HG02571 (cell line): ENCODE results near the gene BMP15.

Experiments
- ATAC-seq: cut with Tn5 transposase; IDR thresholded peaks from one replicate; pipeline ENCODE4 v1.9.1; 2021; ENCODE audit warnings: mild to moderate bottlenecking, moderate library complexity; ENCODE audit not compliant: unreplicated experiment

BMP15 gene

DNA sequence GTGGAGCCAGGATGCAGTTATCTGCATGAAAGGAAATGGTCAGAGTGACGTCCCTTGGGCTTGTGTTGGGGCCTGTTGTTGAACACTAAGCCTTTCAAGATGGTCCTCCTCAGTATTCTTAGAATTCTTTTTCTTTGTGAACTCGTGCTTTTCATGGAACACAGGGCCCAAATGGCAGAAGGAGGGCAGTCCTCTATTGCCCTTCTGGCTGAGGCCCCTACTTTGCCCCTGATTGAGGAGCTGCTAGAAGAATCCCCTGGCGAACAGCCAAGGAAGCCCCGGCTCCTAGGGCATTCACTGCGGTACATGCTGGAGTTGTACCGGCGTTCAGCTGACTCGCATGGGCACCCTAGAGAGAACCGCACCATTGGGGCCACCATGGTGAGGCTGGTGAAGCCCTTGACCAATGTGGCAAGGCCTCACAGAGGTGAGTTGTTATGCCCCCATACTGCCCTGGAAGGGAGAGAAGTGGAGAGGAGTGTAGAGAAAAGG is at the start of gene BMP15:
Gene BMP15, plus strand, starts transcription at position 51 of the 492 bp plus-strand sequence. Its CDS starts 49 bp downstream, at position 100.
- no peak for ATAC-seq

DNA sequence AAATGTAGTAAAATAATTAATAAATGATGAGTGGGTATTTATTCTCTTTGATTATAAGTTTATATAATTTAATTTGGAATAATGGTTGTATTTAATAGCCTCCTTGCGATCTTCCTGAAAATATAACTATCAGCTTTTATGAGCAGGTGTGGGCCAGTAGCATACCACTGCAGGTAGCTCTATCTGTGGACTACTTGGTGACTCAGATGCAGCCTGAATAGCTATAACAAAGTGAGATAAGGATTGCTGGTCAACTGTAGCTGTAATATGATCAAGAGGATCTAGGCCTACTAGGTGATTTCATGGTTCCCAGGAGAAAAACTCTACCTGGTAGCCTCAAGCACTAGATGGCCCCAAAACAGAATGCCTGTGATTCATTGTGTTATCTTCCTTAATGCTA is 47.1 kb upstream of the BMP15 start:
- ATAC-seq, result no peak

DNA sequence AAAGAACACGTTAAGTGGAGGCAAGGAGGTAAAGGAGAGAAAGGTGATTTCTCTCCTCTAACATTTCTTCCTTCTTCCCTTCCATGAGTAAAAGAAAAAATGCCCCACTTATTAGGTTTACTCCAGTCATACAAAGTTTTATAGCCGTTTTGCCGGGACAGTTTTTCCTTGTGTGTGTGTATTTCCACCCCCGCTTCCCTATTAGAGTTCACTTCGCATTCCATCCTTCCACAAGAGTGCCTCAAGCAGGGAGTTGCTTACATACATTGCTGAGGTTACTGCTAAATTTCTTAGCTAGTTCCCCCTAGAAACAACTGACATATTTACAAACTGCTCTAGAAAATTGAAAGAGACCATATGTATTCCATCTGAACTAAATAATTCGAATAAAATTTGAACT is 45.2 kb upstream of the BMP15 start:
- ATAC-seq, result no peak

DNA sequence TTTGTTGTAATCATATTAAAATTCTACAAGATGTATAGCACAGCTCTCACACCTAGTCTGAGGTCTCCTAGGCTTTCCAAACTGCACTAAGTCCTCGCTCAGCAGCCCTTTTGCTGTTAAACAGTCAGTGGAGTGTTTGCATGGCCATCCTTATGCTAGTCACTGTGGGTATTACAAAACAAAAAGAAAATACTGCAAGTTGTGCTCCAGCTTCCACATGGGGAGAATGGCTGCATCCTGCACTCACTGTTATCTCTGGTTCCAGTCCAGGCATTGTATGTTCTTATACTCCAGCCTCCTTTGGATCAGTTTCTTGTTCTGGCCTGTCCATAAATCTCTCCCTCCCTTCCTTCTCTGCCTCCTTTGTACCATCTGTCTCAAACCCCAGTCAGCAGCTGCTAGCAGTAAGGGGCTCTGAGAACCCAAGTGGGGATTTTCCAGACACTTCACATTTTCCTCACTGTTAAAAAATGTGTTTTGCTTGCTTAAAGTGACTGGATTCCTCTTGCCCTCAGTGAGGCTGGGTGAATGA is 38.5 kb upstream of the BMP15 start:
- no peak for ATAC-seq

DNA sequence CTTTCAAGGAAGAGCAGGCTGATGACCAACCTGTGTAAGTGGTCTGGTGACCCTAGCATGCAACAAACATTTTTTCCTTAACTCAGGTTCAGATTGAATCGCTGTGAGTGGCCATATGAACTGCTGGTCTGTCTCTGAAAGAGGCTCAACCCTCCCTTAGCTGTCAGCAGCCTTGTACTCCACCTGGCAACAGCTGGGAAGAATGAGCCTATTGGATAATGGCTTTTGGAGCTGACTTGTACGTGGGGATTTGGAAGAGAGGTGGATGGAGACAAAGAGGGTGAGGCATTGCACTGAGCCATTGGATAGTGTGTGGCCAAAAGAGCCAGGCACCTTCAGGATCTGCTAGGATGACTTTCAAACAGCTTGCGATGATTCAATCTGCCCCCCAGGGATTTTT is 35.7 kb upstream of the BMP15 start:
- ATAC-seq, result no peak

DNA sequence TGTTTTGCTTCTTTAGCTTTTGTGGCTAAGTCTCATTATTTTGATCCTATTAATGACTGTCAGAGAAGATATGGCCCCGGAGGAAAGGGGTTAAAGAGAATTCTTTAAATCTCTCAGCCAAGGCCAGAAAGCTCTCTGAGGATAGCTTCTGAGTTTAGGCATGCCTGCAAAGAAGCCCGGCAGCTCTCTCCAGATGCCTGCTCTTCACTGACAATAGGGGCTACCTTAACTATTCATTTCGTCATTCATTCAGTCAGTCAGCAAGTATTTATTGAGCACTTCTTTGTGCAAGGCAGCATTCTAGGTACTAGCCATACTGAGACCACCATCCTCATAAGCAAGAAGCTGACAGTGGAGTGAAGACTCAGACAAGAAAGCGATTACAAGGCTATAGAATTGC is 34.0 kb upstream of the BMP15 start:
- ATAC-seq, result no peak

DNA sequence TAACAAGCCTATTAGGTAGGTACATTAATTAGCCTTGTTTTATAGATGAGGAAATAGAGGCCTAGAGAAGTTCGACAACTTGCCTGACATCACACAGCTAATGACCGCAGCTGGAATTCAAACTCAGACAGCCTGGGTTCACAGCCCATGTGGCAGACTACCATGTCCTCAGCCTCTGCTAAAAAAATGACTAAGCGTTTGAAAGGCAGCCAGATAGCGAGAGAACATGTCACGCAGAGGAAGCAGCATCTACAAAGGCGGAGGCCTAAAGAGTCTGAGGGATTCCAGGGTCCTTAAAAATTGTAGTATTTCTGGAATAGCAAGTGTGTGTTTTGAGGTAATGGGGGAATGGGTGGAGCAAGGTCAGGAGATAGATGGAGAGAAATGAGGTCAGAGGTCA is 33.2 kb upstream of the BMP15 start:
- ATAC-seq, result no peak

DNA sequence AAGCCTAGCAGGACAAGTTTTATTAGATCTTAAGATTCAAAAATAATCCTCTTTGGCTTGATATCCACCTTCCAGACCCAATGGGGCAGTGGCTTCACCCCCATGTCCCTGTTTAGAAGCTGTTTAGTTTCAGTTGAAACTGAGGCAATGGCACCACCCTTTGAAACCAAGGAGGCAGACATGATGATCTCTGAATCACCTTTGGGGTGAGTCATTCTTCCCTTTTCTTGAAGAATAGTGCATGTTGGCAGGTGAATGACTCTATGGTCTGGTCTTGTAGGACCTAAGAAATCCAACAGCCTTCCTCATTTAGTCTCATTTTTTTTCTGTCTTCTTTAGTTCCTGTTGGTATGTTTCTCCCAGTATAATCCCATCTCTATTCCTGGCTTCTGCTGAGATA is 29.5 kb upstream of the BMP15 start:
- no peak for ATAC-seq

DNA sequence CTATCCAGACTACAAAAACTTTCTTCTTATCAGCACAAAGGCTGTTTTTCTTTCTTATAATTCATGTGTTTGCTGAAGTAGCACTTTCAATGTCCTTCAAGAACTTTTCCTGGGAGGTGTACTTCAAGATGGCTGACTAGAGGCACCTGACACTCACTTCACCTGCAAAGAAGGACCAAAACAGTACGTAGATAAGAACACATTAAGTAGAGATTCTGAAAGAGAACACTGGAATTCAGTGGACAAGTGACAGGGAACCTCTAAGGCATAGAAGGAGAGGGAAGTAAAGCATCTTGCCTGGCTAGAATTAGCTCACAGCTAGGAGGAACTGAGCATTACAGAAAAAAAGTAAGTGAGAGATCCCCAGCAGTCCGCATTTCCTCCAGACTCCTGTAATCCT is 21.7 kb upstream of the BMP15 start:
- ATAC-seq, result no peak

DNA sequence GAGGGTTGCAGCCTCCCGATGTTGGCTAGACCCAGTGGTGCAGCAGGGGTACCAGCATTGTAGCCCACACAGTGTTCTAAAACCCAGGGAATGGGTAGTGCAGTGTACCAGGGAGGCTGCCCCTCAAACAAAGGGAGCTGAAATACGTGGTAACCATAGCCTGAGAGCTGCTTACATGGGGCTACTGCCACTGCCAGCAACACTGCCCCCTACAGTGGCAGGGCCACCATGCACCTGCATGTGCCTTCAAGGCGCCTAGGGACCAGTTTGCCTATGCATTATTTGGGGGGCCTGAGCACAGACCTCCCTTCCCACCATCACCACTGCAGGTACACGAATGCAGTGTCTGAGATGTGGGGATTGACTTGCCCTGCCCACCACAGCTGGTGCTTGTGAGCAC is 21.0 kb upstream of the BMP15 start:
- no peak for ATAC-seq

DNA sequence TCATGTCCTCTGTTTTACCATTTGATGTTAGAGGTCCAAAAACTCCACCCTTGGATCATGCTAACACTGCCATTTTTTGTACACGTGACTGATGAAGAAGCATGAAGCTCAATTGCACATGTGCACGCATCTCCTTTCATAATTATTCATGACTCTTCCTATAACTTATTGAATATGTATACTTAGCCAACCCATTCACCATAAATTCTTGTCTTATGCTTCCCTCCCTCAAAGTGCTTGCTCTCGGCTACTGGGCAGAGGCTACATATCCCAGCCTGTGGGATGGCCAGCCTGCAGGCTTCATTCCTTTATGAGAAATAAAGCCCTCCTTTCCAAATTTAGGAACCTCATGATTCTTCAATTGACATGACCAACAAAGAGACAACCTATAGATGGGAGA is 17.5 kb upstream of the BMP15 start:
- ATAC-seq, result no peak

DNA sequence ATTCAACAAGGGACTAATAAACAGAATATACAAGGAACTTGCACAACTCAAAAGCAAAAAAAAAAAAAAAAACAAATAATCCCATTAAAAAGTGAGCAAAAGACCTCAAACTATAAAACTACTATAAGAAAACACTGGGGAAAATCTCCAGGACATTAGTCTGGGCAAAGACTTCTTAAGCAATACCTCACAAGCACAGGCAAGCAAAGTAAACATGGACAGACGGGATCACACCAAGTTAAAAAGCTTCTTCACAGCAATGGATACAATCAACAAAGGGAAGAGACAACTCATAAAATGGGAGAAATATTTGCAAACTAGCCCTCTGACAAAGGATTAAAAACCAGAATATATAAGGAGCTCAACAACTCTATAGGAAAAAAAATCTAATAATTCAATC is 17.1 kb upstream of the BMP15 start:
- ATAC-seq, result no peak

DNA sequence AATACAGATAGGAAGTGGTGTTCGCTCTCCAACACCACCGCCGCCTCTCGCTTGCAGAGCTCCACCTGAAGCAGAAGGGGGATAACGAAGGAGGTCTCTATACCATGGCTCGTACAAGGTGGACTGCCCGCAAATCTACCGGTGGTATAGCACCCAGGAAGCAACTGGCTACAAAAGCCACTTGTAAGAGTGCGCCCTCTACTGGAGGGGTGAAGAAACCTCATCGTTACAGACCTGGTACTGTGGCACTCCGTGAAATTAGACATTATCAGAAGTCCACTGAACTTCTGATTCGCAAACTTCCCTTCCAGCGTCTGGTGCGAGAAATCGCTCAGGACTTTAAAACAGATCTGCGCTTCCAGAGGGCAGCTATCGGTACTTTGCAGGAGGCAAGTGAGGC is 5.2 kb upstream of the BMP15 start:
- no peak for ATAC-seq

DNA sequence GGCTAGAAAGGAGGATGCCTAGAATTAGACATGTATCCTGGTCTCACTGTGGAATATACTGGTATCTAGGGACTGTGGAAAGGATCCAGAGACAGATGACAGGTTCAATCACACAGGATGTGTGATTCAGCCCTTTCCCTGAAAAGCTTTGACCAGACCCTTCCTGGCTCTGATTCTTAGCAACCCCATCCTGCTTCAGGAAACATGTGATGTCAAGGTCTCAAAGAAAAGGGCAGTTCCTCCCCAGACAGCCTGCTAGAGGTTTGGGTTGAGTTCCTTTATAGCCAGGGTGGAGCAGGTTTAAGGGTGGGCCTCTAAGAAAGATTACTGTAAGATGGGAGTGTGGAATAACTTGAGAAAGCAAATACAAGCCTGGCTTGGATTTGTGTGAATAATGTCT is 3.0 kb downstream of the BMP15 start:
- no peak for ATAC-seq

DNA sequence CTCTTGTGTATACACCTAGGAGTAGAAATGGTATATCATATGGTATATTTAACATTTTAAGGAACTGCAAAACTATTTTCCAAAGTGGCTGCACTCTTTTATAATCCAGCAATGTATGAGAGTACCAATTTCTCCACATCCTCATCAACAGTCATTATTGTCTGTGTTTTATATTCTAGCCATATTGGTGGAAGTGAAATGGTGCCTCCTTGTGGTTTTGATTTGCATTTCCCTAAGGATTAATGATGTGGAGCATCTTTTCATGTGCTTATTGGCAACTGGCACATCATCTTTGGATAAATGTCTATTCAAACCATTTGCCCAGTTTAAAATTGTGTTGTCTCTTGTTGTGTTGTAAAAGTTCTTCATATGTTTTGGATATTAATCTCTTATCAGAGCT is 9.6 kb downstream of the BMP15 start:
- ATAC-seq, result no peak

DNA sequence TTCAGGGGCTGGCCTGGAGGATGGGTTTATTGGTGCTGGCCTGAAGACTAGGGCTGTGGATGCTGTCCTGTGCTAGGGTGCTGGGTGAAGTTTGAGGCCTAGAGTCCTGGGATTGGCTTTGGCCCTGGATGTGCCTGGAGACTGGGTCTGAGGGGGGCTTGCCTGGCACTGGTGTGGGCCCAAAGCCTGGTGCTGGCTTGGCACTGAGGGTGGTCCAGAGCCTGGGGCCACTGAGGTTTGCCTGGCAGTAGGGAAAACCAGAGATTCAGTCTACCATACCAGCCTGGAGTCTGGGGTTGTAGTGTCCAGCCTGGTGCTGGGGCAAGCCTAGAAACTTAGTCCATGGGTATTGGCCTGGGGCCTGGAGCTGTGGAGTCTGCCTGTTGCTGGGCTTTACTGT is 16.6 kb downstream of the BMP15 start:
- no peak for ATAC-seq

DNA sequence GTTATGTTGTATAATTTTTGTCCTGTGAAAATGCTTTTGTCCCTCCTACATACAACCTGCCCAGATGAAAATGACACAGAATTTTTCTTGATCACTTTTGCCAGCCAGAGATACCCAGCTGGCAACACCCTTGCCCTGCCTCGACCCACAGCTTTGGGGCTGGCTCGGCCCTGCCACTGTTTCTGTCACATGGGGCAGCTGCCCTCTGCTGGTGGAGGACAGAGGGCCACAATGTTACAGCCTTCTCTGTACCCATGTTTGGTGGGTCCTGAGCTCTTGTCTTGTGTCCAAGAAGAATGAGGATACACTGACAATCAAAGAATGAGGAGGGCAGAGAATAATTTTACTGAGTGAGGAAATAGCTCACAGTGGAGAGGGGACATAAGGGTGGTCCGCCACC is 31.1 kb downstream of the BMP15 start:
- ATAC-seq, result no peak

DNA sequence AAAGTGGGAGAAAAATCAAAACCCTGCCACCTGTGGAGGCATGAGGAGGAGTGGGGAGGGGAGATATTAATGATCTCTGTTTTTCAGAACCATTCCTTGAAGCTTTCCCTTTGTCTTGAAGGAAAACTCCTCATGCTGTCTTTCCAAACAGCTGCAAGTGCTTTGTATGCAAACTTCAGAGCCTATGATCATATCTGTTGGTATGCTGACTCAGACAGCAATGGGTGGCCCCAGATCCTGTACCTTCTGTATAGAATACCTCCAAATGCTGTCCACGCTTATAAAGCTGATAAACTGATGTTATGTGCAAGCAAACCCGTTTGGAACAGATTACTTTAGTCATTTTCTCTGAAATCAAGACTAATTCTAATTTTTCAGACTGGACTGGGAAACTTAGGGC is 31.9 kb downstream of the BMP15 start:
- no peak for ATAC-seq

DNA sequence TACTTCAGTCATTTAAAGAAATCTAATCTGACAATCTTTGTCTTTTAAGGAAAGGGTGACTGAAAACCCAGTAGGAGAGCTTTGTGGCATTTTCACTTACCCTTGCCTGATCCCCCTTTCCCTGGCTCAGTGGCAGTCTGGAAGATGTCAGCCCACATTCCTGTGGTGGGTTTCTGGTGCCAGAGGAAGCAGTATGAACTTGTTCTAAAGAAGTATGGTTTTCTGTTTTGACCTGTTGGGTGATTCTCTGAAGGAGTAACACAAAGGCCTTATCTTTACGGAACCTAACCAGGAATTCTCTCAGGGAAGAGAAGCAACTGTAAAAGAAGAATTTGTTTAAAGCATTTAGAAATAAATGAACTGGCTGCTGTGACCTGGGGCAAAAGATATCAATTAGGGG is 41.9 kb downstream of the BMP15 start:
- ATAC-seq, result no peak

DNA sequence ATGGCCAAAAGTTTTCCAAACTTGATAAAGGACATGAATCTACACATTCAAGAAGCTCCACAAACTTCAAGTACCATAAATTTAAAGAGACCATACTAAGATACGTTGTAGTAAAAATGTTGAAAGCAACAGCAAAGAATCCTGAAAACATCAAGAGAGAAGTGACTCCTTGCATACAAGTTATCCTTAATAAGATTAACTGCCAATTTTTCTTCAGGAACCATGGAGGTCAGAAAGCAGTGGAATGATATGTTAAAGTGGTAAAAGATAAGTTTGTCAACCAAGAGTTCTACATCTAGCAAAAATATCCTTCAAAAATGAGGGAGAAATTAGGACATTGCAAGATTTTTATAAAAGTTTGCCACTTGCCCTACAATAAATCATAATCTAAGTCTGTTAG is 43.3 kb downstream of the BMP15 start:
- no peak for ATAC-seq

DNA sequence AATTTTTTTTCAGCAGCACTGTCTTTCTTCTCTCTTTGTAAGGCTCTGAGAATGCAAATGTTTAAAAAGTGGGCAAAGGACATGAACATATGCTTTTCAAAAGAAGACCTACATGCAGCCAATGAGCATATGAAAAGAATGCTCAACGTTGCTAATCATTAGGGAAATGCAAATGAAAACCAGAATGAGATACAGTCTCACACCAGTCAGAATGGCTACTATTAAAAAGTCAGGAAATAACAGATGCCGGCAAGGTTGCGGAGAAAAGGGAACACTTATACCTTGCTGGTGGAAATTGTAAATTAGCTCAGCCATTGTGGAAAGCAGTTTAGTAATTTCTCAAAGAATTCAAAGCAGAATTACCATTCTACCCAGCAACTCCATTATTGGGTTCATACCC is 51.6 kb downstream of the BMP15 start:
- ATAC-seq, result no peak

DNA sequence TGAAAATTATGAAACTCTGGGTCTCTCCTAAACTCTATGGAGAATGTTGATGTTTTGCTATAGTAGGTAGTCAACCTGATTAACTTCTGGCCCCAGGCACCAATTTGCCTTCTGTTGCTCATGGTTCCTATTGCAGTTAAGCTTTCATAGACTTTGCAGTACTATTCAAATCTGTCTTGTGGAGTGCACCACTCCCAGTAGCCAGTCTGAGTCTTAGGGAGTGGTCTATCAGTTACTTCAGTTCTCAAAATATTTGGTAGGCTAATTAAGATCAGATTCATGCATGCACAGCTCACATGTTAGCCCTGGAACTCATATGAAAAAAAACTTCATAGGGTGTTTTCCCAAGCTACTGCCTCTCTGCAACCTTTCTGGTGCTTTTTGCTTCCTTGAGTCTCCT is 53.3 kb downstream of the BMP15 start:
- no peak for ATAC-seq
